Measurements from ENCODE around the gene NRXN3. TPM values are rescaled to one million over a fixed set of nuclear protein-coding genes. Genes with fewer than 3 reads are reported as not detected.

Gene NRXN3
- total and polyA plus RNA-seq, 7 donors = 0.06 to 0.74 (median 0.15) TPM

DNA sequence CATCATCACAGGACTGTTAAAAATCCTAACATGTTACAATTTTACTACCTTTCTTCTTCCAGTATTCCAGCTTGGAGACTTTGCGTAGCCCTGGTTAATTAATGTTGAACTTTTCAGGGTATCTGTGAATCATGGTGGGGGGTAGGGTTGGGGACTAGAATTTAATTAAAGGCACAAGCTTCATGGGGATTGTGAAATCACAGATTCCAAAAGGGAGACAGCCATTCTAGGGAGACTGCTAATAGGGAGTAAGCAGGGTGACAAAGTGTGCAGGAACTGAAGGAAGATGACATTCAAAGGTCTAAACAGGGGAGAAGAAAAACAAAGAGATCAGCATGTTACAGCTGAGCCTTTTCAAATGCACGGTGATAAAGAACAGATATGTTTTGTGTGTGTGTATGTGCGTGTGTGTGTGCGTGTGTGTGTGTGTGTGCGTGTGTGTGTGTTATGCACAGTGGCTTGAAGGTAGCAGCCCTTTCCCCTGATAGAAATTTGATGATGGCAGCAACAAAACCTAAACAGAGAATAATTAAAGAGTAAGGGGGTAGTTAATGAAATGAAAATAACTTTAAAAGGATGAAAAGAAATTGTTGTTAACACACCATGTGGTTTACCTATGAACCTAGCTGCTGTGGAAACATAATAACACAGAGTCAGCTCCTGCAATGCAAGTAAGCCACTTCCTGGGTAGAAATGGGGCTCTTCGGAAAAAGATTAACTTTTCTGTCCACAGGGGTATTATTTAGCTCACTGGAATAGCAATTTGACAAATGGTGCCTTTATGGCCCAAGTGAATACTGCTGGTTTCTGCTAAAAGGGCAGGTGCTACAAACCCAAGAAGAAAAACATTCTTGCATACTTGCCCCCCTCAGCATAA, 1459.5 kb downstream of the NRXN3 start:
- Histone ChIP-seq H3K9me3 (no peaks in the 10 kb centered on the region), H3K27ac (no peak overlapping the region), H3K4me1 (no peaks in the 10 kb centered on the region), H3K4me3 (no peak overlapping the region), H3K27me3 (ENCODE audit: insufficient read depth in 3 of 3, low read length in 2 of 3) (no peaks in the 10 kb centered on the region), H3K36me3 (ENCODE audit: insufficient read depth in 1 of 2, low read depth in 1 of 2) (no peaks in the 10 kb centered on the region)
- 64 to 76% (median 72%) methylated on average over 6 of the region's 6 CpGs for WGBS, 3 donors
- no peak for DNase-seq
- no peak for TF ChIP-seq CTCF (IDR thresholded peaks at IDR 0.05)
- intact Hi-C loops (cut with DNase I) = no loop called here
- no peak for ATAC-seq

DNA sequence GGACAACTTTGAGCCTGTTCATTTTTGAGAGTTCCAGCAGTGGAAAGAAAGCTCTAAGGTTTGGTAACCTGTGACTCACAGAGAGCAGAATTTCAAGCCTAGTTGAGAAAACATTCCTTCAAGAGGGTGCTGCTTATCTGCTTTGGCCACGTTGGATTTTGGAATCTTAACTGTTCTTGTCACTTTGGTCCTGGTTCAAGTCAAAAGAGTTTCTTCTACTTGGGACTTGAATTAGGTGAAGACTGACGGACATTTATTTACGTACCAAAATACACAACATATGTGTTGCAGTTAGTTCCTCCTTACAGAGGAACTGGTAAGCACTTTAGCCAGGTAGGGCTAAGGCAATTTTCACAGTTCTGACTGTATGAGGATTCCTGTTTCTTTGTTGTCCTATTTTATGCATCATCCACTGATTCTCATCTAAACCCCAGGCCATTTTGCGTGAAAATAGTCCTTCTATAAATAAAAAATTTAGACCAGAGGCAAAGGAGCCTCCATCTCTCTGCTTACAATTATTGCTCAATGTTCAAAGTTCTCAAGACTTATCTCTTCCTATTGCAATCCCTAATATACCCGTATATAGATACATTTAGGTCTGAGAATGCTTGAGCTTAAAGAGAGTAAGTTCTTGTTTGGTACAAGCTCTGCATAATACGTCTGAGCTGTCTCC, 1460.3 kb downstream of the NRXN3 start:
- intact Hi-C loops (cut with DNase I) = no loop called here
- H3K4me3 ChIP-seq = no peak overlapping the region
- H3K4me1 ChIP-seq = no peaks in the 10 kb centered on the region
- 81 to 86% (median 83%) methylated on average over 6 of the region's 6 CpGs for WGBS, 3 donors
- H3K27me3 ChIP-seq (ENCODE audit: insufficient read depth in 3 of 3, low read length in 2 of 3) = no peaks in the 10 kb centered on the region
- H3K36me3 ChIP-seq (ENCODE audit: insufficient read depth in 1 of 2, low read depth in 1 of 2) = no peaks in the 10 kb centered on the region
- ATAC-seq = no peak
- H3K9me3 ChIP-seq = no peaks in the 10 kb centered on the region
- TF ChIP-seq CTCF (IDR thresholded peaks at IDR 0.05) = no peak
- no peak overlapping the region for H3K27ac ChIP-seq
- DNase-seq = no peak

GRCh38 chr14:79631276-79631675, 1461.1 kb downstream of the NRXN3 start:
- H3K36me3 ChIP-seq (ENCODE audit: insufficient read depth in 1 of 2, low read depth in 1 of 2) = no peaks in the 10 kb centered on the region
- no peaks in the 10 kb centered on the region for H3K4me1 ChIP-seq
- intact Hi-C loops (cut with DNase I) = no loop called here
- DNase-seq (peak in 1 of 2 donors; percentile 38), ATAC-seq (no peak)
- 82 to 96% (median 93%) methylated on average over 25 of the region's 25 CpGs for WGBS, 3 donors
- no peak overlapping the region for H3K4me3 ChIP-seq
- no peaks in the 10 kb centered on the region for H3K9me3 ChIP-seq
- no peak overlapping the region for H3K27ac ChIP-seq
- H3K27me3 ChIP-seq (ENCODE audit: insufficient read depth in 3 of 3, low read length in 2 of 3) = no peaks in the 10 kb centered on the region
- no peak for TF ChIP-seq CTCF (IDR thresholded peaks at IDR 0.05)

DNA sequence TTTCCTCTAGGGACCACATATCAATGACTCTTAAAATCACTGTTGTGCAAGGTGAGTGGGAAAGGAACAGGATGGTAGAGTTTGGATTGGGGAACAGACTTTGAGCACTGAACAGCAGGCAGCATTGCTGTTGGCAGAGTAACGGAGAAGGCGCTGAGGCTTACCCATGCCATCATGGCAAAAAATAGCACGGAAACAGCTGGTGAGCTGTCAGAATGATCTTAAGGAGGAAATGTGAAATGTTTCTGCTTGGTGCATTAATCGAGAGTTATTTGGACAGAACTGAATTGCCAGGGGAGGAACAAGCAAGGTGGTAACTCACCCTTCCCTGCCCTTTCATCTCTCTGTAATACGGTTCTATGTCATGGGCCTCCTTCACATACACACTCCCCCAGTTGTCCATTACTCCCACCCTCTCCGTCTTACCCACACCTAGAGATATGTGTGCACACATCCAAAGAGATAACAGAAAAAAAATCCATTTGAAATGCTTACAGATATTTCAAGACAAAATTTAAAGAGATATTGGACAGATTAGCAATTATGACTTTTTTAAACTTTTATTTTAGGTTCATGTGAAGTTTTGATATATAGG, 1468.6 kb downstream of the NRXN3 start:
- 11 to 29% (median 22%) methylated on average over 6 of the region's 6 CpGs for WGBS, 3 donors
- no peaks in the 10 kb centered on the region for H3K27me3 ChIP-seq (ENCODE audit: insufficient read depth in 3 of 3, low read length in 2 of 3)
- no peaks in the 10 kb centered on the region for H3K9me3 ChIP-seq
- TF ChIP-seq CTCF (IDR thresholded peaks at IDR 0.05) = no peak
- intact Hi-C loops (cut with DNase I) = no loop called here
- peak overlapping the region; percentile 71 for H3K27ac ChIP-seq
- H3K36me3 ChIP-seq (ENCODE audit: insufficient read depth in 1 of 2, low read depth in 1 of 2) = no peaks in the 10 kb centered on the region
- H3K4me1 ChIP-seq = no peaks in the 10 kb centered on the region
- DNase-seq (peak in 1 of 2 donors; percentile 54), ATAC-seq (peak; percentile 87 to 98 (median 94))
- no peak overlapping the region for H3K4me3 ChIP-seq

Measured in psoas muscle (tissue), 8 donors.